Stimulated activated naive CD8-positive, alpha-beta T cell treated with anti-CD3 and anti-CD28 coated beads, Interleukin-15, Interleukin-2, amounts not matched to agents 100 ng/mL and 50 ng/mL, for 24 hours (primary cell): Measurements from ENCODE around the gene LIN7C.
"Not testable (repeated sequence)": the region's sequence is repeated elsewhere in the genome, so short reads cannot be mapped to it uniquely, and the experiment has no call there.

Experiments used
- H3K27ac Mint-ChIP-seq: one replicate; pipeline ENCODE4 v1.8.0; 2021; ENCODE audit warnings: mild to moderate bottlenecking, mixed read lengths
- H3K27me3 Mint-ChIP-seq: one replicate; pipeline ENCODE4 v1.8.0; 2021; ENCODE audit warnings: mixed read lengths
- H3K36me3 Mint-ChIP-seq: one replicate; pipeline ENCODE4 v1.8.0; 2021; ENCODE audit warnings: low read depth, mixed read lengths
- H3K4me1 Mint-ChIP-seq: one replicate; pipeline ENCODE4 v1.8.0; 2021; ENCODE audit warnings: low read depth, mixed read lengths
- H3K4me3 Mint-ChIP-seq: one replicate; pipeline ENCODE4 v1.8.0; 2021; ENCODE audit warnings: mild to moderate bottlenecking, mixed read lengths
- H3K9me3 Mint-ChIP-seq: one replicate; pipeline ENCODE4 v1.8.0; 2021; ENCODE audit warnings: mixed read lengths

Gene LIN7C

GRCh38 chr11:27520226-27520625 is 13.7 kb upstream of the LIN7C start:
- Mint-ChIP-seq H3K9me3 (no peaks in the 10 kb centered on the region), H3K36me3 (no peaks in the 10 kb centered on the region), H3K27ac (no peak overlapping the region), H3K4me1 (no peaks in the 10 kb centered on the region), H3K27me3 (peaks cover 13% of the 10 kb centered on the region), H3K4me3 (no peak overlapping the region)

GRCh38 chr11:27518518-27518917 is 11.9 kb upstream of the LIN7C start:
- Mint-ChIP-seq H3K27me3 (peaks cover 14% of the 10 kb centered on the region), H3K9me3 (peaks cover 4% of the 10 kb centered on the region), H3K4me1 (no peaks in the 10 kb centered on the region), H3K4me3 (no peak overlapping the region), H3K27ac (no peak overlapping the region), H3K36me3 (no peaks in the 10 kb centered on the region)

GRCh38 chr11:27517490-27517889 is 10.9 kb upstream of the LIN7C start:
- peaks cover 14% of the 10 kb centered on the region for H3K27me3 Mint-ChIP-seq
- H3K27ac Mint-ChIP-seq, H3K4me3 Mint-ChIP-seq, H3K36me3 Mint-ChIP-seq, H3K4me1 Mint-ChIP-seq, H3K9me3 Mint-ChIP-seq: not testable (repeated sequence)

GRCh38 chr11:27514558-27514957 is 8.0 kb upstream of the LIN7C start:
- H3K4me3 Mint-ChIP-seq, result no peak overlapping the region
- peaks cover 14% of the 10 kb centered on the region for H3K27me3 Mint-ChIP-seq
- no peaks in the 10 kb centered on the region for H3K4me1 Mint-ChIP-seq
- no peak overlapping the region for H3K27ac Mint-ChIP-seq
- peaks cover 4% of the 10 kb centered on the region for H3K9me3 Mint-ChIP-seq
- peaks cover 9% of the 10 kb centered on the region for H3K36me3 Mint-ChIP-seq

- no peak overlapping the region for H3K27ac Mint-ChIP-seq
- no peak overlapping the region for H3K4me3 Mint-ChIP-seq
- H3K36me3 Mint-ChIP-seq, result peaks cover 9% of the 10 kb centered on the region
- peaks cover 14% of the 10 kb centered on the region for H3K27me3 Mint-ChIP-seq
- H3K9me3 Mint-ChIP-seq, result peaks cover 4% of the 10 kb centered on the region
- no peaks in the 10 kb centered on the region for H3K4me1 Mint-ChIP-seq
Observed at GRCh38 chr11:27514076-27514475, 7.5 kb upstream of the LIN7C start.

GRCh38 chr11:27513389-27513788 is 6.8 kb upstream of the LIN7C start:
- peaks cover 2% of the 10 kb centered on the region for H3K4me1 Mint-ChIP-seq
- H3K27ac Mint-ChIP-seq, result no peak overlapping the region
- peaks cover 8% of the 10 kb centered on the region for H3K27me3 Mint-ChIP-seq
- H3K4me3 Mint-ChIP-seq, result no peak overlapping the region
- peaks cover 11% of the 10 kb centered on the region for H3K36me3 Mint-ChIP-seq
- peaks cover 4% of the 10 kb centered on the region for H3K9me3 Mint-ChIP-seq

GRCh38 chr11:27512238-27512637 is 5.7 kb upstream of the LIN7C start:
- peaks cover 14% of the 10 kb centered on the region for H3K36me3 Mint-ChIP-seq
- H3K27me3 Mint-ChIP-seq, result peaks cover 3% of the 10 kb centered on the region
- no peak overlapping the region for H3K4me3 Mint-ChIP-seq
- no peak overlapping the region for H3K27ac Mint-ChIP-seq
- H3K4me1 Mint-ChIP-seq, result peaks cover 12% of the 10 kb centered on the region
- peaks cover 4% of the 10 kb centered on the region for H3K9me3 Mint-ChIP-seq

GRCh38 chr11:27509908-27510307 is 3.3 kb upstream of the LIN7C start:
- Mint-ChIP-seq H3K27ac (no peak overlapping the region), H3K36me3 (peaks cover 14% of the 10 kb centered on the region), H3K9me3 (peaks cover 4% of the 10 kb centered on the region), H3K27me3 (no peaks in the 10 kb centered on the region), H3K4me3 (no peak overlapping the region), H3K4me1 (peaks cover 24% of the 10 kb centered on the region)

- peak overlapping the region; percentile 98 for H3K4me3 Mint-ChIP-seq
- H3K4me1 Mint-ChIP-seq, result peaks cover 44% of the 10 kb centered on the region
Observed at GRCh38 chr11:27507557-27508322, 1.2 kb upstream of the LIN7C start.

GRCh38 chr11:27505781-27506180 is 788 bp downstream of the LIN7C start:
- H3K9me3 Mint-ChIP-seq, result no peaks in the 10 kb centered on the region
- H3K27me3 Mint-ChIP-seq, result no peaks in the 10 kb centered on the region
- peaks cover 56% of the 10 kb centered on the region for H3K4me1 Mint-ChIP-seq
- H3K4me3 Mint-ChIP-seq, result peak overlapping the region; percentile 98
- H3K27ac Mint-ChIP-seq, result peak overlapping the region; percentile 96
- H3K36me3 Mint-ChIP-seq, result peaks cover 33% of the 10 kb centered on the region

More at GRCh38 chr11:27507557-27508322, 1.2 kb upstream of the LIN7C start:
- Mint-ChIP-seq H3K27ac (peak overlapping the region; percentile 96), H3K36me3 (peaks cover 24% of the 10 kb centered on the region), H3K27me3 (no peaks in the 10 kb centered on the region), H3K9me3 (no peaks in the 10 kb centered on the region)

- no peak overlapping the region for H3K27ac Mint-ChIP-seq
- peaks cover 59% of the 10 kb centered on the region for H3K4me1 Mint-ChIP-seq
- H3K4me3 Mint-ChIP-seq, result no peak overlapping the region
- no peaks in the 10 kb centered on the region for H3K9me3 Mint-ChIP-seq
- H3K27me3 Mint-ChIP-seq, result no peaks in the 10 kb centered on the region
- peaks cover 42% of the 10 kb centered on the region for H3K36me3 Mint-ChIP-seq
Observed at GRCh38 chr11:27504205-27504604, 2.4 kb downstream of the LIN7C start.

GRCh38 chr11:27501100-27501499 is 5.5 kb downstream of the LIN7C start:
- Mint-ChIP-seq H3K36me3 (peaks cover 48% of the 10 kb centered on the region), H3K27me3 (no peaks in the 10 kb centered on the region), H3K4me3 (no peak overlapping the region), H3K27ac (no peak overlapping the region), H3K9me3 (no peaks in the 10 kb centered on the region), H3K4me1 (peaks cover 48% of the 10 kb centered on the region)

- Mint-ChIP-seq H3K36me3 (peaks cover 58% of the 10 kb centered on the region), H3K4me1 (peaks cover 20% of the 10 kb centered on the region), H3K27ac (no peak overlapping the region), H3K4me3 (no peak overlapping the region), H3K9me3 (no peaks in the 10 kb centered on the region), H3K27me3 (no peaks in the 10 kb centered on the region)
Observed at GRCh38 chr11:27497911-27498310, 8.7 kb downstream of the LIN7C start.

GRCh38 chr11:27497284-27497866 is 9.2 kb downstream of the LIN7C start:
- H3K27ac Mint-ChIP-seq, result no peak overlapping the region
- H3K27me3 Mint-ChIP-seq, result no peaks in the 10 kb centered on the region
- H3K4me3 Mint-ChIP-seq, result no peak overlapping the region
- H3K36me3 Mint-ChIP-seq, result peaks cover 55% of the 10 kb centered on the region
- no peaks in the 10 kb centered on the region for H3K9me3 Mint-ChIP-seq
- H3K4me1 Mint-ChIP-seq, result peaks cover 16% of the 10 kb centered on the region

GRCh38 chr11:27496461-27496860 is 10.1 kb downstream of the LIN7C start:
- no peak overlapping the region for H3K27ac Mint-ChIP-seq
- H3K9me3 Mint-ChIP-seq, result no peaks in the 10 kb centered on the region
- peaks cover 57% of the 10 kb centered on the region for H3K36me3 Mint-ChIP-seq
- no peaks in the 10 kb centered on the region for H3K27me3 Mint-ChIP-seq
- H3K4me3 Mint-ChIP-seq, result no peak overlapping the region
- H3K4me1 Mint-ChIP-seq, result peaks cover 7% of the 10 kb centered on the region
